ENCODE measurements around the gene UGT1A3.

Gene UGT1A3

GRCh38 chr2:233799087-233799665 is 70.3 kb downstream of the UGT1A3 start:
- H2AFZ ChIP-seq (ENCODE audit: low read depth), result no peak overlapping the region
- H3K4me1 ChIP-seq (ENCODE audit: low read depth, poor library complexity, severe bottlenecking), result no peaks in the 10 kb centered on the region
- no peak overlapping the region for H3K9ac ChIP-seq
- H3K27me3 ChIP-seq (ENCODE audit: insufficient read depth, low read depth), result no peaks in the 10 kb centered on the region
- H3K4me3 ChIP-seq (IDR thresholded peaks at IDR 0.05; ENCODE audit: insufficient read depth, low read depth, low read length), result no peak overlapping the region
- H3K27ac ChIP-seq, result no peak overlapping the region
- TF ChIP-seq CTCF (conservative IDR thresholded peaks at IDR 0.05; ENCODE audit: low read depth, low read length), result no peak
- H4K20me1 ChIP-seq (ENCODE audit: insufficient read depth), result no peaks in the 10 kb centered on the region
- H3K36me3 ChIP-seq (ENCODE audit: insufficient read depth), result no peaks in the 10 kb centered on the region
- no peak overlapping the region for H3K4me2 ChIP-seq
- H3K79me2 ChIP-seq (ENCODE audit: insufficient read depth, low read depth), result no peaks in the 10 kb centered on the region

GRCh38 chr2:233799716-233800115 is 70.9 kb downstream of the UGT1A3 start:
- no peak for TF ChIP-seq CTCF (conservative IDR thresholded peaks at IDR 0.05; ENCODE audit: low read depth, low read length)
- no peak overlapping the region for H3K4me2 ChIP-seq
- no peaks in the 10 kb centered on the region for H3K27me3 ChIP-seq (ENCODE audit: insufficient read depth, low read depth)
- no peak overlapping the region for H2AFZ ChIP-seq (ENCODE audit: low read depth)
- no peaks in the 10 kb centered on the region for H3K4me1 ChIP-seq (ENCODE audit: low read depth, poor library complexity, severe bottlenecking)
- H3K9ac ChIP-seq, result no peak overlapping the region
- no peak overlapping the region for H3K27ac ChIP-seq
- no peak overlapping the region for H3K4me3 ChIP-seq (IDR thresholded peaks at IDR 0.05; ENCODE audit: insufficient read depth, low read depth, low read length)
- no peaks in the 10 kb centered on the region for H3K36me3 ChIP-seq (ENCODE audit: insufficient read depth)
- no peaks in the 10 kb centered on the region for H4K20me1 ChIP-seq (ENCODE audit: insufficient read depth)
- H3K79me2 ChIP-seq (ENCODE audit: insufficient read depth, low read depth), result no peaks in the 10 kb centered on the region

GRCh38 chr2:233800208-233800607 is 71.4 kb downstream of the UGT1A3 start:
- no peaks in the 10 kb centered on the region for H3K4me1 ChIP-seq (ENCODE audit: low read depth, poor library complexity, severe bottlenecking)
- H4K20me1 ChIP-seq (ENCODE audit: insufficient read depth), result no peaks in the 10 kb centered on the region
- no peaks in the 10 kb centered on the region for H3K79me2 ChIP-seq (ENCODE audit: insufficient read depth, low read depth)
- no peak for TF ChIP-seq CTCF (conservative IDR thresholded peaks at IDR 0.05; ENCODE audit: low read depth, low read length)
- H3K27ac ChIP-seq, result no peak overlapping the region
- H3K27me3 ChIP-seq (ENCODE audit: insufficient read depth, low read depth), result no peaks in the 10 kb centered on the region
- H2AFZ ChIP-seq (ENCODE audit: low read depth), result no peak overlapping the region
- H3K9ac ChIP-seq, result no peak overlapping the region
- no peak overlapping the region for H3K4me3 ChIP-seq (IDR thresholded peaks at IDR 0.05; ENCODE audit: insufficient read depth, low read depth, low read length)
- no peaks in the 10 kb centered on the region for H3K36me3 ChIP-seq (ENCODE audit: insufficient read depth)
- no peak overlapping the region for H3K4me2 ChIP-seq

GRCh38 chr2:233801357-233802131 is 72.7 kb downstream of the UGT1A3 start:
- Histone ChIP-seq H3K27ac (no peak overlapping the region), H3K4me3 (IDR thresholded peaks at IDR 0.05; ENCODE audit: insufficient read depth, low read depth, low read length) (no peak overlapping the region), H4K20me1 (ENCODE audit: insufficient read depth) (no peaks in the 10 kb centered on the region), H3K4me1 (ENCODE audit: low read depth, poor library complexity, severe bottlenecking) (no peaks in the 10 kb centered on the region), H3K36me3 (ENCODE audit: insufficient read depth) (no peaks in the 10 kb centered on the region), H3K9ac (no peak overlapping the region), H3K79me2 (ENCODE audit: insufficient read depth, low read depth) (no peaks in the 10 kb centered on the region), H3K27me3 (ENCODE audit: insufficient read depth, low read depth) (no peaks in the 10 kb centered on the region), H3K4me2 (no peak overlapping the region), H2AFZ (ENCODE audit: low read depth) (no peak overlapping the region)
- TF ChIP-seq CTCF (conservative IDR thresholded peaks at IDR 0.05; ENCODE audit: low read depth, low read length), result no peak

Measured in KMS-11 (cell line).